ENCODE measurements around the gene RABL3.
"Not testable (repeated sequence)": the region's sequence is repeated elsewhere in the genome, so short reads cannot be mapped to it uniquely, and the experiment has no call there.

RABL3 gene

GRCh38 chr3:120680193-120680894 lies 62.0 kb downstream of the RABL3 start:
- Histone ChIP-seq H3K4me1 (ENCODE audit: control insufficient read depth, insufficient read depth, low read length) (peaks cover 39% of the 10 kb centered on the region), H3K9ac (ENCODE audit: low read length) (peak overlapping the region; percentile 30), H3K4me3 (ENCODE audit: low read length) (peak overlapping the region; percentile 17), H3K36me3 (ENCODE audit: control insufficient read depth, insufficient read depth, low read length) (no peaks in the 10 kb centered on the region), H3K27me3 (ENCODE audit: control insufficient read depth, insufficient read depth, low read length) (no peaks in the 10 kb centered on the region), H3K9me3 (ENCODE audit: control insufficient read depth, low read length) (no peaks in the 10 kb centered on the region)

DNA sequence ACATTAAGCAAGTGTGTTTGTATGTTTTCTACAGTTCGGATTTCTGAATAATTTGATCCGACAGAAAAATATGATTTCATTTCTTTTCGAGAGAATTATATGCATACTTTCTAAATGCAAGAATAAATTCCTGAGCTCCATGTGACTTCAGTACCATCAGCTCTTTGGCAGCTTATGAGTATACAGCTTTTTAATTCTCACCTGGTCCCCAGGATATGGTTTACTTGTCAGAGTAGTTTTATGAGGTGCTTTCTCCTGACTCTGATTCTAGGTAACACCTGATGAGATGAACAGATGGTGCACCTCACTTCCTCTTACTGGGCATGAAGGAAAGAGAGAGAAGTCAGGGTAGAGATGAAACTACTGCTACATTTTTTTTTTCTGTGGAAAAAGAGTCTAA lies 63.3 kb downstream of the RABL3 start:
- H3K9me3 ChIP-seq (ENCODE audit: control insufficient read depth, low read length): no peaks in the 10 kb centered on the region
- no peak overlapping the region for H3K4me3 ChIP-seq (ENCODE audit: low read length)
- H3K9ac ChIP-seq (ENCODE audit: low read length): peak overlapping the region; percentile 38
- H3K4me1 ChIP-seq (ENCODE audit: control insufficient read depth, insufficient read depth, low read length): peaks cover 37% of the 10 kb centered on the region
- no peaks in the 10 kb centered on the region for H3K27me3 ChIP-seq (ENCODE audit: control insufficient read depth, insufficient read depth, low read length)
- no peaks in the 10 kb centered on the region for H3K36me3 ChIP-seq (ENCODE audit: control insufficient read depth, insufficient read depth, low read length)

DNA sequence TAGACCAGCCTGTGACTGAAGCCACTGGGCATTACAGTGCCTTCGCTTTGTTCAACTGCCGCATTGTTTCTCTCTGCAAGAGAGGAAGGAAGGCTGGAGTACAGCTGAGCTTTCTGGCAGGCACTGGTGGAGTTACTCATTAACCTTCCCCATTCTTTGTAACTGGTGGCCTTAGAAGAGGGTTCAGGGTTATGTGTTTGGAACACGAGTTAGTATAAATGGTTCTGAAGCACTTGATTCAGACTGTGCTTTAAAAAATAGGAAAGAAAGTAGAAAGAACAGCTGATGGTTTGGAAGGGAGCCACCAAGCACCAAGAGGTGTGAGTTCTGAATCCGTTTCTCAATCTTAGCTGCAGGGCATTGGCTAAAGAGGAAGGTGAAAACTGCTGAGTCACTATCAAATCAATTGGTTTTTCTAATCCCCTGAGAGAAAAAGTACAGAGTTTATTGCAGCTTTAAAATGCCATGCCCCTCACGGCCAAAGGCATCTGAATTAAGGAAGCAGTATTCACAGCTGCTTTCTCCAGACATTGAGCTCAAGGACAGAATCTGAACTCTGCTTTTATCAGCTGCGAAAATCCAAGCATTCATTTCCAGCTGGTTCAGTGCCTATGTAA lies 63.9 kb downstream of the RABL3 start:
- Histone ChIP-seq H3K36me3 (ENCODE audit: control insufficient read depth, insufficient read depth, low read length) (no peaks in the 10 kb centered on the region), H3K9ac (ENCODE audit: low read length) (peak overlapping the region; percentile 38), H3K4me1 (ENCODE audit: control insufficient read depth, insufficient read depth, low read length) (peaks cover 31% of the 10 kb centered on the region), H3K4me3 (ENCODE audit: low read length) (no peak overlapping the region), H3K9me3 (ENCODE audit: control insufficient read depth, low read length) (no peaks in the 10 kb centered on the region), H3K27me3 (ENCODE audit: control insufficient read depth, insufficient read depth, low read length) (no peaks in the 10 kb centered on the region)

GRCh38 chr3:120677193-120677592 lies 65.1 kb downstream of the RABL3 start:
- not testable (repeated sequence) for H3K27me3 ChIP-seq (ENCODE audit: control insufficient read depth, insufficient read depth, low read length); H3K9ac ChIP-seq (ENCODE audit: low read length); H3K4me3 ChIP-seq (ENCODE audit: low read length); H3K36me3 ChIP-seq (ENCODE audit: control insufficient read depth, insufficient read depth, low read length); H3K9me3 ChIP-seq (ENCODE audit: control insufficient read depth, low read length)
- H3K4me1 ChIP-seq (ENCODE audit: control insufficient read depth, insufficient read depth, low read length): peaks cover 19% of the 10 kb centered on the region

DNA sequence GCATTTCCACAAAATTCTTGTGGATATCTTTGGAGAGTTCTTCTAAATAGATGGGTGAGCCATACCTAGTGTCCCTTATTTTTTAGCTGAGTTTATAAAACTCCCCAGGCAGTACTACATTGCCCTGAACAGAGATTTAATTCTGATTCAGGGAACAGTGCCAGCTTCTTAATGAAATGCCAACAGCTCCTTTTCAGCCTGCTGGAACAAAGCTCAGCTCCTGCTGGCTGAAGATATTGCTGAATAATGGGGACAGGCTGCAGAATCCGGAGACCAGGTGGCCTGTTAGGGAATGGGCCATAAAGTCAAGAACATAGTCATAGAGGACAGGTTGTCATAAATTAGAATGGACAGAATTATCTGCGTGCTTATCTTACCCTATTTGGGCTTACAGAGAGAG lies 69.2 kb downstream of the RABL3 start:
- Histone ChIP-seq H3K9me3 (ENCODE audit: control insufficient read depth, low read length) (no peaks in the 10 kb centered on the region), H3K9ac (ENCODE audit: low read length) (no peak overlapping the region), H3K4me1 (ENCODE audit: control insufficient read depth, insufficient read depth, low read length) (no peaks in the 10 kb centered on the region), H3K36me3 (ENCODE audit: control insufficient read depth, insufficient read depth, low read length) (no peaks in the 10 kb centered on the region), H3K4me3 (ENCODE audit: low read length) (no peak overlapping the region), H3K27me3 (ENCODE audit: control insufficient read depth, insufficient read depth, low read length) (no peaks in the 10 kb centered on the region)

GRCh38 chr3:120670576-120670975 lies 71.7 kb downstream of the RABL3 start:
- no peaks in the 10 kb centered on the region for H3K36me3 ChIP-seq (ENCODE audit: control insufficient read depth, insufficient read depth, low read length)
- H3K27me3 ChIP-seq (ENCODE audit: control insufficient read depth, insufficient read depth, low read length): no peaks in the 10 kb centered on the region
- H3K4me3 ChIP-seq (ENCODE audit: low read length): no peak overlapping the region
- H3K9ac ChIP-seq (ENCODE audit: low read length): no peak overlapping the region
- H3K4me1 ChIP-seq (ENCODE audit: control insufficient read depth, insufficient read depth, low read length): no peaks in the 10 kb centered on the region
- no peaks in the 10 kb centered on the region for H3K9me3 ChIP-seq (ENCODE audit: control insufficient read depth, low read length)

GRCh38 chr3:120664926-120665325 lies 77.4 kb downstream of the RABL3 start:
- H3K9me3 ChIP-seq (ENCODE audit: control insufficient read depth, low read length): no peaks in the 10 kb centered on the region
- H3K27me3 ChIP-seq (ENCODE audit: control insufficient read depth, insufficient read depth, low read length): no peaks in the 10 kb centered on the region
- no peaks in the 10 kb centered on the region for H3K4me1 ChIP-seq (ENCODE audit: control insufficient read depth, insufficient read depth, low read length)
- no peak overlapping the region for H3K9ac ChIP-seq (ENCODE audit: low read length)
- no peaks in the 10 kb centered on the region for H3K36me3 ChIP-seq (ENCODE audit: control insufficient read depth, insufficient read depth, low read length)
- H3K4me3 ChIP-seq (ENCODE audit: low read length): no peak overlapping the region

- Histone ChIP-seq H3K9ac (ENCODE audit: low read length) (no peak overlapping the region), H3K4me3 (ENCODE audit: low read length) (no peak overlapping the region), H3K4me1 (ENCODE audit: control insufficient read depth, insufficient read depth, low read length) (no peaks in the 10 kb centered on the region), H3K36me3 (ENCODE audit: control insufficient read depth, insufficient read depth, low read length) (no peaks in the 10 kb centered on the region), H3K27me3 (ENCODE audit: control insufficient read depth, insufficient read depth, low read length) (no peaks in the 10 kb centered on the region), H3K9me3 (ENCODE audit: control insufficient read depth, low read length) (no peaks in the 10 kb centered on the region)
Measured at GRCh38 chr3:120661945-120662344, 80.4 kb downstream of the RABL3 start.

DNA sequence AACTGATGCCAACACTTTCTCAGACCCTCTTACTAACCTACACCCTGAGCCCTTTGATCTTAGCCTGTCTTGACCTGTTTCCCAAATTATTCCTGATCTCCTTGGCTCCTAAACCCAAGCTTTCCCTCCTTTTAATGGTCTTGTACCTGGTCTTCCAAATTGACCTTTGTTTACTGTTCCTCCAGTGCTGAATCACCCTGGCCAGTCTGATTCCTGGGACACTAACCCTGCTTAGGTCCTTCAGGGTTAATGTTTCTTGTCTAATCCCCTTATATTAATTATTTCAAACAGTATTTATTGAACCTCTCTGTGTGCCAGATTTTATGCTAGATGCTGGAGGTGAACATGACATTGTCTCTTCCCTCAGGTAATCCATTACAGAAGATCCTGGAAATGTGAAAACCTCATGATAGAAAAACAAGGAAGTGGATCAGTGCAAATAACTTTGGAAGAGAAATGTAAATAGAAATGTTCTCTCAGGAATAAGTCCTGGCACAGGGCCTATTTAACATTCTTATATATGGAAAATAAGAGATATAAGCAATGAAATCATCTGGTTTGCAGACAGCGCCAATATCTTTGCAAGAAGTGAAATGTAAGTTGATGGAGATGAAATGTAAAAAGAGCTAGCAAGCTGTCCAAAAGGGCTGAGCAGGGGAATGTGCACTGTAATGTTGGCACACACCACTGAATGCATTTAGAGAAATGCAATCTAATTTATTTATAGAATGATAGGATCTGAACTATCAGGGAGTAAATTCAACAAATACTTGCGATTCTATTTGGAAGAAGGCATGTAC lies 81.0 kb downstream of the RABL3 start:
- no peaks in the 10 kb centered on the region for H3K9me3 ChIP-seq (ENCODE audit: control insufficient read depth, low read length)
- H3K4me1 ChIP-seq (ENCODE audit: control insufficient read depth, insufficient read depth, low read length): no peaks in the 10 kb centered on the region
- no peak overlapping the region for H3K9ac ChIP-seq (ENCODE audit: low read length)
- H3K4me3 ChIP-seq (ENCODE audit: low read length): no peak overlapping the region
- H3K27me3 ChIP-seq (ENCODE audit: control insufficient read depth, insufficient read depth, low read length): no peaks in the 10 kb centered on the region
- H3K36me3 ChIP-seq (ENCODE audit: control insufficient read depth, insufficient read depth, low read length): no peaks in the 10 kb centered on the region

DNA sequence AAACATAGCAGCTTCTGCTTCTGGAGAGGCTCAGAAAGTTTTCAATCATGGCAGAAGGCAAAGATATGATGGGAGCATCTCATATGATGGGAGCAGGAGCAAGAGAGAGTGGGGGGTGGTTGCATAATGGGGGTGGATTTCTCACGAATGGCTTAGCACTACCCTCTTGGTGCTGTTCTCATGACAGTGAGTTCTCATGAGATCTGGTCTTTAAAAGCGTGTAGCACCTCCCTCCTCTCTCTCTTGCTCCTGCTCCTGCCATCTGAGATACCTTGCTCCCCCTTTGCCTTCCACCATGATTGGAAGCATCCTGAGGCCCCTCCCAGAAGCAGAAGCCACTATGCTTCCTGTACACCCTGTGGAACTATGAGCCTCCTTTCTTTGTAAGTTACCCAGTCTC lies 82.5 kb downstream of the RABL3 start:
- Histone ChIP-seq H3K9me3 (ENCODE audit: control insufficient read depth, low read length) (no peaks in the 10 kb centered on the region), H3K27me3 (ENCODE audit: control insufficient read depth, insufficient read depth, low read length) (no peaks in the 10 kb centered on the region), H3K4me3 (ENCODE audit: low read length) (no peak overlapping the region), H3K36me3 (ENCODE audit: control insufficient read depth, insufficient read depth, low read length) (no peaks in the 10 kb centered on the region), H3K9ac (ENCODE audit: low read length) (no peak overlapping the region), H3K4me1 (ENCODE audit: control insufficient read depth, insufficient read depth, low read length) (no peaks in the 10 kb centered on the region)

DNA sequence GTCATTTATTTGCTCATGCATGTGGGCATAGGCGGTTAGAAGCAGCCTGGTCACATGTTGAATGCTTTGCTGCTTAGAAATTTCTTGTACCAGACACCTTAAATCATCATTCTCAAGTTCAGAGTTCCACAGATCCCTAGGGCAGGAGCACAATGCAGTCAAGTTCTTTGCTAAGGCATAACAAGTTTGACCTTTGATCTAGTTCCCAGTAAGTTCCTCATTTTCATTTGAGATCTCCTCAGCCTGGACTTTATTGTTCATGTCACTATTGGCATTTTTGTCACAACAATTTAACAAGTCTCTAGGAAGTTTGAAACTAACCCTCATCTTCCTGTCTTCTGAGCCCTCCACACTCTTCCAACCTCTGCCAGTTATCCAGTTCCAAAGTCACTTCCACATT lies 83.0 kb downstream of the RABL3 start:
- Histone ChIP-seq H3K36me3 (ENCODE audit: control insufficient read depth, insufficient read depth, low read length) (no peaks in the 10 kb centered on the region), H3K9ac (ENCODE audit: low read length) (no peak overlapping the region), H3K27me3 (ENCODE audit: control insufficient read depth, insufficient read depth, low read length) (no peaks in the 10 kb centered on the region), H3K9me3 (ENCODE audit: control insufficient read depth, low read length) (no peaks in the 10 kb centered on the region), H3K4me3 (ENCODE audit: low read length) (no peak overlapping the region), H3K4me1 (ENCODE audit: control insufficient read depth, insufficient read depth, low read length) (no peaks in the 10 kb centered on the region)

DNA sequence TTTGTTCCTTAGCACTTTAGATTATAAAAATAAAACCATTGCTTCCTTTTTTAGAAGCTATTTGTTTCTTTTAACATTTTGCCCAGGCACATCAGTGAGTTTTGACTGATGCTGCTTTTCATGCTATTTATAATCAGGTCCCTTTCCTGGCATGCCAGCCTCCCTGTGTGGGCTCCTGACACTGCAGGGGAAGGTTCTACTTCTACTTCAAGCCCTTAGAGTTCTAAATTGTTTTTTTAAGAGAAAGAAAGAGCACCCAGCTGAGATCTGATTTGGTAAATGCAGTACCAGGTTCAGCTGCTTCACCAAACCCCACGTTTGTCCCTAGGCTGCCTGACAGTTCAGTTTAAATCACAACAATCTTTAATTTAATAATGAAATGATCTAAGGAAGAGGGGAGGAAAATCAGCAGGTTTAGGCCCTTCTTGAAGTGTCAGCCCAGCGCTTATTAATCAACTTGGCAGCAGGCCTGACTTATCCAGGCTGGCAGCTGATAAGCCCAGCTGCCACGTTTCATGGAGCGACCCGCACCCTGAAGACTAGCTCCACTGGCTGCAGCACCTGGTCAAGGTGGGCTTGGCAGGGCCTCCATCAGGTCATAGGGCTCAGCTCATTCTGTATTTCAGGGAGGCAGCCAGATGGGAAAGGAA lies 89.3 kb downstream of the RABL3 start:
- H3K9me3 ChIP-seq (ENCODE audit: control insufficient read depth, low read length): no peaks in the 10 kb centered on the region
- peaks cover 11% of the 10 kb centered on the region for H3K4me1 ChIP-seq (ENCODE audit: control insufficient read depth, insufficient read depth, low read length)
- H3K36me3 ChIP-seq (ENCODE audit: control insufficient read depth, insufficient read depth, low read length): no peaks in the 10 kb centered on the region
- no peak overlapping the region for H3K4me3 ChIP-seq (ENCODE audit: low read length)
- no peak overlapping the region for H3K9ac ChIP-seq (ENCODE audit: low read length)
- H3K27me3 ChIP-seq (ENCODE audit: control insufficient read depth, insufficient read depth, low read length): no peaks in the 10 kb centered on the region
